Tibial nerve (tissue), 3 donors: Measurements from ENCODE around the gene BPIFB2.

Experiments used
- POLR2A ChIP-seq, 2 donors: fragments of 450-650 bp; IDR thresholded peaks; one replicate each; pipeline ENCODE4 v1.6.1; 2017; ENCODE audit warnings: antibody characterized with exemption in 2 of 2, mild to moderate bottlenecking in 2 of 2, moderate library complexity in 2 of 2
- TF ChIP-seq, protein P1 (sequence below), 5 experiments: fragments of 200-600 bp in 3 of 5; fragments of 450-650 bp in 2 of 5; sonication (generic) in 3 of 5; IDR thresholded peaks; one replicate each; pipeline ENCODE4 v1.5.1; 2016 to 2019; ENCODE audit warnings: antibody characterized with exemption in 5 of 5, mild to moderate bottlenecking in 3 of 5, moderate library complexity in 2 of 5

DNA sequence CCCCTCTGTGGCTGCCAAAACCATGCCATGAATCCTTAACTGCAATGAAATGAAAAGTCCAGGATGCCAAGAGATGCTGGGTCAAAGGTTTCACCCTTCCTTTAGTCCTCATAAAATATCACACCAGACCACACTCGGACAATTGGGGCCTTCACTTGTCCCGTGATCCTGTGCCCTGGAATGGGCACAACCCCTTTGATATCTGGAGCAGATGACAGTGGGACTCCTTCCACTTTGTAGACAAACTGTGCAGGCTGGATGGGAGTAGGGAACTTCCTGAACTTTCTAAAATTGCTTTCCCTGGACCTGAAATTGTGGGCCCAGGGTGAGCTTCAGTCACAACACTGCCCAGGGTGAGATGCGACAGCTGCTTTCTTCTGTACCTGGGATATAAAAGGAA, 14.4 kb downstream of the BPIFB2 start:
- TF ChIP-seq, protein P1, sequence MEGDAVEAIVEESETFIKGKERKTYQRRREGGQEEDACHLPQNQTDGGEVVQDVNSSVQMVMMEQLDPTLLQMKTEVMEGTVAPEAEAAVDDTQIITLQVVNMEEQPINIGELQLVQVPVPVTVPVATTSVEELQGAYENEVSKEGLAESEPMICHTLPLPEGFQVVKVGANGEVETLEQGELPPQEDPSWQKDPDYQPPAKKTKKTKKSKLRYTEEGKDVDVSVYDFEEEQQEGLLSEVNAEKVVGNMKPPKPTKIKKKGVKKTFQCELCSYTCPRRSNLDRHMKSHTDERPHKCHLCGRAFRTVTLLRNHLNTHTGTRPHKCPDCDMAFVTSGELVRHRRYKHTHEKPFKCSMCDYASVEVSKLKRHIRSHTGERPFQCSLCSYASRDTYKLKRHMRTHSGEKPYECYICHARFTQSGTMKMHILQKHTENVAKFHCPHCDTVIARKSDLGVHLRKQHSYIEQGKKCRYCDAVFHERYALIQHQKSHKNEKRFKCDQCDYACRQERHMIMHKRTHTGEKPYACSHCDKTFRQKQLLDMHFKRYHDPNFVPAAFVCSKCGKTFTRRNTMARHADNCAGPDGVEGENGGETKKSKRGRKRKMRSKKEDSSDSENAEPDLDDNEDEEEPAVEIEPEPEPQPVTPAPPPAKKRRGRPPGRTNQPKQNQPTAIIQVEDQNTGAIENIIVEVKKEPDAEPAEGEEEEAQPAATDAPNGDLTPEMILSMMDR (IDR thresholded peaks at IDR 0.05), result no peak
- no peak for TF ChIP-seq POLR2A (IDR thresholded peaks at IDR 0.05)
